OCI-LY7 (cell line): ENCODE data around the gene LPAR1. TPM values are rescaled to one million over a fixed set of nuclear protein-coding genes. Genes with fewer than 3 reads are reported as not detected.

Experiments
- BruUV-seq: library from RNA; stranded (reverse); fragments of 400-500 nt; replicated peaks from 2 replicates; lab custom pipeline; 2021; lab: Mats Ljungman, UMichigan
- CTCF ChIA-PET: fragments of 300-600 bp; sonication (Branson Sonifier 250); formaldehyde crosslinking; loops from one replicate; lab custom pipeline; 2022; ENCODE audit warnings: antibody characterized with exemption; ENCODE audit not compliant: unreplicated experiment; lab: Charles Lee
- POLR2A ChIA-PET: fragments of 300-600 bp; sonication (Branson Sonifier 250); formaldehyde crosslinking; loops from one replicate; lab custom pipeline; 2022; ENCODE audit warnings: antibody characterized with exemption; lab: Charles Lee
- DNase-seq: peaks from one replicate; pipeline ENCODE4 v3.0.0-alpha.2; 2015; ENCODE audit warnings: low spot score
- H2AFZ ChIP-seq: fragments of 200-600 bp; sonication (generic), shearing (Covaris generic); 2 replicates; pipeline ENCODE4 v1.6.1; 2014; ENCODE audit warnings: mild to moderate bottlenecking, antibody characterized with exemption, low read length, moderate library complexity
- H3K27ac ChIP-seq: fragments of 200-600 bp; sonication (generic); 2 replicates; pipeline ENCODE4 v1.5.1; 2014; ENCODE audit warnings: mixed run types, low read depth, mild to moderate bottlenecking, moderate library complexity, low read length, inconsistent platforms; ENCODE audit not compliant: poor library complexity, severe bottlenecking
- H3K36me3 ChIP-seq: fragments of 200-600 bp; sonication (generic); 2 replicates; pipeline ENCODE4 v1.6.1; 2014; ENCODE audit warnings: mild to moderate bottlenecking, antibody characterized with exemption, low read length, moderate library complexity, mixed read lengths; ENCODE audit not compliant: insufficient read depth
- H3K4me1 ChIP-seq: fragments of 200-600 bp; sonication (generic); 2 replicates; pipeline ENCODE4 v1.5.1; 2014; ENCODE audit warnings: mild to moderate bottlenecking, low read length; ENCODE audit not compliant: insufficient read depth, poor library complexity, severe bottlenecking
- H3K4me2 ChIP-seq: fragments of 200-600 bp; sonication (generic); 2 replicates; pipeline ENCODE4 v1.6.1; 2014; ENCODE audit warnings: mild to moderate bottlenecking, low read length
- H3K4me3 ChIP-seq: fragments of 200-600 bp; sonication (generic); 2 replicates; pipeline ENCODE4 v1.5.1; 2014; ENCODE audit warnings: mild to moderate bottlenecking, low read depth, low read length; ENCODE audit not compliant: poor library complexity, severe bottlenecking
- H3K79me2 ChIP-seq: fragments of 200-600 bp; sonication (generic); 2 replicates; pipeline ENCODE4 v1.6.1; 2016; ENCODE audit warnings: low read depth, mild to moderate bottlenecking, low read length, moderate library complexity, mixed read lengths; ENCODE audit not compliant: insufficient read depth
- H3K9me2 ChIP-seq: fragments of 200-600 bp; sonication (generic); 2 replicates; pipeline ENCODE4 v1.6.1; 2016; ENCODE audit warnings: mild to moderate bottlenecking, low read length, mixed read lengths; ENCODE audit not compliant: insufficient read depth
- H3K9me3 ChIP-seq: fragments of 200-600 bp; sonication (generic); 2 replicates; pipeline ENCODE4 v1.6.1; 2014; ENCODE audit warnings: mild to moderate bottlenecking, mixed run types, low read length, mixed read lengths
- H4K20me1 ChIP-seq: fragments of 200-600 bp; sonication (generic); 2 replicates; pipeline ENCODE4 v1.6.1; 2014; ENCODE audit warnings: mild to moderate bottlenecking, antibody characterized with exemption, low read length, moderate library complexity, mixed read lengths; ENCODE audit not compliant: insufficient read depth
- CTCF ChIP-seq: fragments of 200-600 bp; sonication (generic); conservative IDR thresholded peaks from 2 replicates; pipeline ENCODE4 v1.5.1; 2014; ENCODE audit warnings: mild to moderate bottlenecking, antibody characterized with exemption, low read length, moderate library complexity, mixed read lengths
- EZH2phosphoT487 ChIP-seq: fragments of 200-600 bp; sonication (generic); IDR thresholded peaks from 2 replicates; pipeline ENCODE4 v1.6.1; 2018; ENCODE audit warnings: low read depth, borderline replicate concordance, mild to moderate bottlenecking, mixed run types, antibody characterized with exemption, low read length, moderate library complexity, mixed read lengths
- intact Hi-C: fragments of 100-400 bp; cut with micrococcal nuclease; formaldehyde crosslinking; loops from one replicate; pipeline ENCODE4 v1.10.0; 2022; ENCODE audit not compliant: unreplicated experiment
- total RNA-seq, 2 experiments: library from RNA; depleted of rRNA in 1 of 2; stranded (reverse); fragments of >200 nt in 1 of 2; shearing (Covaris generic) in 1 of 2; gene quantifications; 2 replicates each; pipeline ENCODE4 v1.2.3, GENCODE V29; 2014 to 2022

The LPAR1 gene
- total RNA-seq, 2 experiments from 2014 or later = not detected

GRCh38 chr9:110935829-110936228, 102.4 kb downstream of the LPAR1 start:
- no peak for DNase-seq
- no TSS peak for BruUV-seq

GRCh38 chr9:110933350-110934001, 104.8 kb downstream of the LPAR1 start:
- H4K20me1 ChIP-seq = no peaks in the 10 kb centered on the region
- H3K4me1 ChIP-seq = no peaks in the 10 kb centered on the region
- no peaks in the 10 kb centered on the region for H3K36me3 ChIP-seq
- H3K27ac ChIP-seq = no peak overlapping the region
- ChIA-PET CTCF (no interaction called here), POLR2A (no interaction called here)
- TF ChIP-seq CTCF (no peak), EZH2phosphoT487 (no peak)
- no peak overlapping the region for H3K4me2 ChIP-seq
- no peaks in the 10 kb centered on the region for H3K9me3 ChIP-seq
- no peaks in the 10 kb centered on the region for H3K9me2 ChIP-seq
- DNase-seq = no peak
- intact Hi-C loops = no loop called here
- no peaks in the 10 kb centered on the region for H3K79me2 ChIP-seq
- no TSS peak for BruUV-seq
- no peak overlapping the region for H2AFZ ChIP-seq
- no peak overlapping the region for H3K4me3 ChIP-seq

More at GRCh38 chr9:110935829-110936228, 102.4 kb downstream of the LPAR1 start:
- Histone ChIP-seq H2AFZ (no peak overlapping the region), H3K9me3 (no peaks in the 10 kb centered on the region), H3K27ac (no peak overlapping the region), H3K4me1 (no peaks in the 10 kb centered on the region), H3K4me3 (no peak overlapping the region), H4K20me1 (no peaks in the 10 kb centered on the region), H3K36me3 (no peaks in the 10 kb centered on the region), H3K9me2 (no peaks in the 10 kb centered on the region), H3K79me2 (no peaks in the 10 kb centered on the region), H3K4me2 (no peak overlapping the region)
- TF ChIP-seq CTCF (no peak), EZH2phosphoT487 (no peak)
- CTCF ChIA-PET = no interaction called here
- intact Hi-C loops = no loop called here
- POLR2A ChIA-PET = interaction anchor here (0.8 kb wide), 1 partner anchor 21 kb away, joined by 4 read pairs; no protein-coding TSS in a partner anchor

GRCh38 chr9:110932863-110933262, 105.4 kb downstream of the LPAR1 start:
- H2AFZ ChIP-seq = no peak overlapping the region
- CTCF ChIA-PET = no interaction called here

More at GRCh38 chr9:110932863-110933262, 105.4 kb downstream of the LPAR1 start:
- POLR2A ChIA-PET = no interaction called here
- Histone ChIP-seq H3K9me2 (no peaks in the 10 kb centered on the region), H3K4me2 (no peak overlapping the region), H3K27ac (no peak overlapping the region), H4K20me1 (no peaks in the 10 kb centered on the region), H3K79me2 (no peaks in the 10 kb centered on the region), H3K4me3 (no peak overlapping the region), H3K36me3 (no peaks in the 10 kb centered on the region), H3K4me1 (no peaks in the 10 kb centered on the region), H3K9me3 (no peaks in the 10 kb centered on the region)
- DNase-seq = no peak
- BruUV-seq = no TSS peak
- no peak for TF ChIP-seq EZH2phosphoT487
- intact Hi-C loops = no loop called here
